ELR (cell line): Measurements from ENCODE around the gene TEX19.

Source experiments
- DNase-seq: peaks from one replicate; pipeline ENCODE4 v3.0.0-alpha.2; 2015; ENCODE audit warnings: low read depth

Gene TEX19

DNA sequence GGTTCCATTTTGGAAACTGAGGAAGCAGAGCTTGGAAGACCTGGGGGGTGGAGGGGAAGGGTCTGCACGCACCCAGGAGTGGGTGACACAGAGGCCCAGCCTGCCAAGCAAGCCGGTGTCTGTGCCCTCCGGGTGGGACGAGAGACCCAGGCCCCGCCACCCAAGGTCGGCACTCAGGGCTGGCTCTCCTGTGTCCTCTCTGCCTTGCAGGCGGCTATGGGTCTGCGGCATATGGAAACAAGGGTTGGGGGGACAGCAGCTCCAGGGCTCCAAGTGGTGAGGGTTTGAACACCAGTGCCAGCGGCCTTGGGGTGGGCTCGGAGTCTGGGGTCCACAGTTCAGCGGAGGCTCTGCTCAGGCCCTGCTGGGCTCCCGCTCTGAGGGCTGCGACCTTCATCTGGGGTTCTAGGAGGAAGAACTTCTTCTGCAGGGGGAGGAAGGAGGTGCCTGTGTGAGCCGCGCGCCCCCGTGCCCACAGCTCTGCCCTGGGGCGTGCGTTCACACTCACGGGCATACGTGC is 37.0 kb upstream of the TEX19 start:
- DNase-seq, result no peak

DNA sequence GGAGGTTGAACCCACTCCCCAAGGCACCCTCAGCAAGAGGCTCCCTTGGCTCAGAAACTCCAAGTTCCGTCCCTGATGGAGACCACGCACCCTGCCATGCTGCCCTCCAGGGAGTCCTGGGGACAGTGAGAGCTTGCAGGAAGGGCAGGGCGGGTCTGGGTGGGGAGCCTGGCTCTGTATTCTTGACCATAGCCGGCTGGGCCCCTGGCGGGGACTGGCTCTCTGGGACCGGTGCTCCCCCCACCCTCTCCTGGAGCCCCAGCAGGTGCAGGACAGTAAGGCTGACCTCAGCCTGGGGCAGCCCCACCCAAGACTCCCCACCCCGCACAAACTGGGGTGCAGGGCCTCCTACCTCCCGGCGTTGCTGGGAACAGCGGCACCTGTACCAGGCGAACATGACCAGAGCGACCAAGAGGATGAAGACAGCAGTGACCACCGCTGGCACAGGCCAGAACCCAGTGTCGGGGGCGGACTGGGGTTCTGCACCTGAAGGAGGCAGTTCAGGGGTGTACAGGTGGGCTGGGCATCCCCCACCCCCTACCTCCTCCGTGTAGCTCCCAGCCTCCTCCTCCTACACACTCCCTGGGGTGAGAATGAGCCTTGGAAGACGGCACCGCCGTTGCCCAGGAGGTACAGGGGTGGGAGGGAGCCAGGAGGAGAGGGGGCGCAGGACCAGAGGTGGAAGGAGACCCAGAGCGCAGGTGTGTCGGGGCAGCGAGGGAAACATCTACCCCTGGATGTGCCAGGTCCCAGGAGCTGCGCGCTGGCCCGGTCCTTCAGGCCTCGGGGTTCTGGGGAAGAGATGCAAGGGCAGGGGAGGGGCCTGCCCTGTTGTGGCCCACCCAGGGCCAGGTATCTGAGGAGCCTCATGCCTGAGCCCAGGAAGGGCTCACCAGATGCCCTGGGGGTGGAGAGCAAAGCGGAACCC is 36.3 kb upstream of the TEX19 start:
- DNase-seq, result no peak

- no peak for DNase-seq
Observed at GRCh38 chr17:82323514-82324234, 35.4 kb upstream of the TEX19 start.

- DNase-seq, result no peak
Observed at GRCh38 chr17:82324566-82325285, 34.3 kb upstream of the TEX19 start.

DNA sequence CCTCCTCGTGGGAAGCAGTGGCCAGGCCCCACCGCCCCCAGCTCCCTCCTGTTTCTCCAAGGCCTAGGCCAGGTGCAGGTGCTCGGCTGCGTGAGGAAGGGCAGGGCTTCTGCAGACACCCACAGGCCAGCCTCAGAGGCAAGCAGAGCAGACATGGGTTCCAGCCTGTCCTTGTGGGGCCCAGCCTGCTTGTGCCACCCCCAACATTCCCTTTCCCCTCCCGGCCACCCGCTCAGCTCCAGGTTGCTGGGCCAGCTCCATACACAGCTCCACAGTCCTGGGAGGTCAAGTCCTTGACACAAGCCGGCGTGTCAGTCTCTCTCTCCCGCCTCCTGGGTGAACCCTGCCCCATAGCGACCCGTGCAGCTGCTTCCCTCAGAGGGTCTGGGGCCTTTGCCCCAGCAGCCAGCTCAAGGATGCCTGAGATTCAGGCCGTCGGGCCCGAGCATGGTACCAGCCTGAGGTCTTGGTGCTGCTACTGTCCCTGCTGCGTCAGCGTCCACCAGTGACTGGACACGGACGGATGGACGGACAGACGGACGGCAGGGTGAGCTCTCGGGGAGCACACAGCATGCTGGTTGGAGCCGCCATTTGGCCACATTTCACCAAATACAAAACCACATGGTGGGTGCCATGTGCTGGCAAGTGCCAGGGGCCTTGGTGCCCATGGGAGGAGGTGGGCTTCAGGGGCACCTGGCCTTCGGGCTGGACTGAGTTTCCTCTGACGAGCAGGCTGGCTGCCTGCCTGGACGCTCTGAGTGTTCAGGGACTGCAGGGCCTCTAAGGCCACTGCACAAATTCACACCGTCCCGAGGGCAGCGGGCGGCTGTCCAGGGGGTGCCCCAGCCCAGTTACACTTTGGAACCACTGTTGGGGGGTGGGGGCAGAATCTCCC is 33.5 kb upstream of the TEX19 start:
- DNase-seq, result no peak

DNA sequence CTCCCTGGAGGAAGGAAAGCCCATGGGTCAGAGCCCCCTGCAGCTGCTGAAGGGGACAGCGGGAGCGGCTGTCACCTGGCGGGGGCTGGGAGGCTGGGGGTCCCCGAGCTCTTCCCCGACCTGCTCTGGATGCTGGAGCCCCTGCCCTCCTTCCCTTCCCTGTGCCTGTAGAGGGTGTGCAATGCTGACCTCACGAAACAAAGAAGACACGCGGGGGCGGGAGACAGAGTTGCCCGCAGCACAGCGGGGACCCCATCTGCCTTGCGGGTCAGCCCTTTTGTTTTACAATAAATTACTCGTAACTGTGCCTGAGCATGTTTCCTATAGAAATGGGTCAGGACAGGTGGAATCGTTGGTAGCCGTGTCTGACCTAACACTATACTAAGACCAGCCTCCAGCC is 31.8 kb upstream of the TEX19 start:
- no peak for DNase-seq

- DNase-seq, result no peak
Observed at GRCh38 chr17:82327757-82328140, 31.3 kb upstream of the TEX19 start.

DNA sequence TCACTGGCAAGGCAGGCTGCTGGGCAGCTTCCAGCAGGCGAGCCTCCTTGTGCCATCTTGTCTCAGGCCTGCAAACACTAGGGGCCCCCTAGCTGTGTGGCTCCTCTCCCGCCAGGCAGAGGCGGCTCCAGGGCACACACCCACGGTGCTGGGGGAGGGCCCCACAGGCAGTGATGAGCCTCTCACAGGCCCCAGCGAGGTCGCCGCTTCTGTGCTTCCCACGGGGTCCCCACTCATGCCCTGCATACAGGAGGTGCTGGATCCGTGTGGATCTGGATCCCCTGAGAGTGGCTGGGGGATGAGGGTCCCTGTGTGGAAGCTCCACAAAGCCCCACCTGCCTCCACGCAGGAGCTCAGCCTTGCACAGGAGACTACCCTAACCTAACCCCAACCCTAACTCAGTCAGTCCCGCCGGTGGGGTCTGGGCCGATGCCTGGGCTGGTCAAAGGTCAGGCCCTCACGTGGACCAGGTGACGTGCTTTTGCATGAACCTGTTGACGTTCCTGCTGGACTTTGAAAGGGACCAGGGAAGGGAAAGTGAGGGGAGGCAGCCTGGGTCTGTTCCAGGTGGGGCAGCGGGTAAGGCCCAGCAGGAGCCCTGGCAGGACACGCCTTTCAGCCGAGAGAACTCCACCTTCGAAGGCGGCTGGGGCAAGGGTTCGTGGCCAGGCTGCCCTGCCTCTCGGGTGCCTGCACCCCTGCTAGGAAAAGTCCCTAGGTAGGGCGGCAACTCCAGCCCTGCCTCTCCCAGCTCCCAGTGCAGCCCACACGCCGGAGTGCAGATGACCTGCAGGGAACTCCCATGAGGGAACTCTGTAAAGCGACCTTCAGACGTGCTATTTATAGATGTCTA is 30.7 kb upstream of the TEX19 start:
- no peak for DNase-seq

DNA sequence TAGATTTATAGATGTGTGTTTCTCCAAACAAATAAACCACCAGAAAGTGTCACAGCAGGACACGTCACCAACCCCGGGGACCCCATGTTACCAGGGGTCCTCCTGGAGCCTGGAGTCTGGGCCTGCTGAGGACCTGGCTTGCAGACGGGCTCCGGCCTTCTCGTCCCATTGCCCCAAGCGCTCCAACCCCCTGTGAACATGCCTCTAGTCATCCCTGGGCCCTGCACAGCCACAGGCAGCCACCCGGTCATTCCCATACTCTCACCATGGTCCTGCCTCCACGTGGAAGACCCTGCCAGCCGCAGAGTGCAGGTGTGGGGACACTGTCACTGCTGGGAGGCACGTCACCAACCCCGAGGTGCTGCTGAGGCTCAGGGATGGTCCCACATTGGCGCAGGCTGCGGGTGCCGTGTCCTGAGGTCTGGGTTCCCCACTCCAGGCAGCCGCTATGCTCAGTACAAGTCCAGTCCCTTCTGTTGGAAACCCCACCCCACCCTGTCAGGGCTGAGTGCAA is 30.0 kb upstream of the TEX19 start:
- no peak for DNase-seq

- DNase-seq, result no peak
Observed at GRCh38 chr17:82329683-82330321, 29.2 kb upstream of the TEX19 start.

GRCh38 chr17:82330322-82331239 is 28.5 kb upstream of the TEX19 start:
- peak; percentile 58 for DNase-seq

DNA sequence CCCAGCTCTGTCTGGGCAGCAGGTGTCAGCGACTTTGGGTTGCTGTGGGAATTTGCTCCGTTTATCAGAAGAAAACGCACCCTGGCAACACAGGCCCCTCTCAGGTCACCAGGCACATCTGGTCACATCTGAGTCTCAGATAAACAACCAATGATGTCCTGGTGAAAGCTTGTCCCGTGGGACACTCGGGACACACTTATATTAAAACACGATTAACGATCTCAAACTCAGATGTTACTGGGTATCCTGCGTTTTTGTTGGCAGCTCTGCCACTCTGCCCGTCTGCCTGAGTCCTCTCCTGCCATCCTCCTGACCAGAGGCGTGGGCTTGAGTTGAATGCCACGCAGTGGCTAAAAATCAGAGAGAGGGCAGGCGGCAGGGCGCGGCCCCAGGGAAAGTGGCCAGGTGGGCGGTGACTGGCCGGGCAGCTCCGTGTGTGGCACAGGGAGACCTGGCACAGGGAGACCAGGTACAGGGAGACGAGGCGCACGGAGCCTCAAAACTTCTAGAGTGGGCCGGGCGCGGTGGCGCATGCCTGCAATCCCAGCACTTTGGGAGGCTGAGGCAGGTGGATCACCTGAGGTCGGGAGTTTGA is 27.6 kb upstream of the TEX19 start:
- no peak for DNase-seq

DNA sequence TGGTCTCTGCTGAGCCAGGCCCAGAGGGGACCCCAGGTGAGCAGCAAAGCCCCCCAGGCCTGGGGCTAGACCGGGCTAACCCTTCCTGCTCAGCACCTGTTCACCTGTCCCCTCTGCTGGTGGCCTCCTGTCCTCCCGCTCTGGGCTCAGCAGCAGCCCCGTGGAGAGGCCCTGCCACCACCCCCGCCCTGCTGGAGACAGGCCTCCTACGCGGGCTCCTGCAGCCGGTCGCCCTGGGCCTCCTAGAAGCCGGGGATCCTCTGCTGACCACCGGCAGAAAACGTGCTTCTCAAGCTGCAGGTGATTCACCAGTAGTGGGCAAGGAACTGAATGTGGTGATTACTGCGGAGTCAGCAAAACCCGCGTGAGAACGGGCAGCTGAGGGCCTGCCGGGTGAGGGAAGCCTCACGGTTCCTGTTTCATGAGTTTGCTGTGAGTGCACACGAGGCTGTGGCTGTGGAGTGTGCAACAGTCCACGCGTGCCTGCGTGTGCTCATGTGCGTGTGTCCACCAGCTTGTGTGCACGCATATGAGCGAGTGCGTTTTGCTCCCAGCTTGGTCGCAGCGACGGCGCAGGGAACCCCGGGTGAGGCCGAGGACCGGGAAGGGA is 26.3 kb upstream of the TEX19 start:
- peak; percentile 83 for DNase-seq

GRCh38 chr17:82333279-82334171 is 25.5 kb upstream of the TEX19 start, which contains the start of gene SECTM1:
SECTM1 (minus strand) TSS chr17:82333766; CDS start chr17:82327240, 6,526 bp downstream.
- peak; percentile 66 for DNase-seq

GRCh38 chr17:82334204-82334621 is 24.8 kb upstream of the TEX19 start:
- DNase-seq, result no peak

DNA sequence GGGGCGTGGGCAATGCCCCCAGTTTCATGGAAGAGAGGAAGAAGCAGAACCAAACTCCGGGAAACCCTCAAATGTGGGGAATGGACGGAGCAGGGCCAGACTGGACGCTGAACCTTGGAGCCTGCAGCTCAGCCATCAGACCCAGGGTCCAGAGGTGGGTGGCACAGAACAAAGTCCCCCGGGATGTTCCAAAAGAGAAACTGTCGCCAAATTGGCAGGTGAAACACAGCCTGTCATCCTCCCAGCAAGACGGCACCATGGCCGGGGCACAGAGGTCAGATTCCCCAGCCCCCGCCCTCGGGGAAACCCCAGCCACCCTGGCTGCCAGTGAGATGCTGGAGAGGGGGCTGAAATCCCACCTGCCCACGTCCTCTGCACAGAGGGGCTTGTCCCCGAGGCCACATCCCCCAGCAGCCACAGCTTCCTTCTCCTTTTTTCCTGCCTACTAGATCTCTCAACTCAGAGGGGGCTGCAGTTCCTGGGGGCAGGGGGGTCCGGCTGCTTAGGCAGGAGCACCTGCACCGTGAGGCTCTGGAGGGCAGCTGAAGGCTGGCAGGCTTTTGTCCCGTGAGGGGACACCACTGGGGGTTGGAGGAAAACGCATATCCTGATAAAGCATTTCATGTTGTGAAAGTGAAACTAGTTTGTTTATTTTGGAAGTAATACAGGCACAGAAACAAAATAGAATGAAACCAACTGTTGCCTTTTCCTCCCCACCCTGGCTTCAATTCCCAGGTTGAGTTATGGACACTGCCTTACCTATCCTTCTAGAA is 24.2 kb upstream of the TEX19 start:
- DNase-seq, result peak; percentile 46
